Stimulated activated CD4-positive, alpha-beta T cell treated with anti-CD3 and anti-CD28 coated beads, TNF-alpha, amount 100 ng/mL, for 1 hour (primary cell): ENCODE measurements around the gene DST.

Source experiments
- DNase-seq, 3 donors: peaks; one replicate each; pipeline ENCODE4 v3.0.0-alpha.2; 2020; ENCODE audit warnings: low read depth in 3 of 3, low spot score in 1 of 3

Gene DST

DNA sequence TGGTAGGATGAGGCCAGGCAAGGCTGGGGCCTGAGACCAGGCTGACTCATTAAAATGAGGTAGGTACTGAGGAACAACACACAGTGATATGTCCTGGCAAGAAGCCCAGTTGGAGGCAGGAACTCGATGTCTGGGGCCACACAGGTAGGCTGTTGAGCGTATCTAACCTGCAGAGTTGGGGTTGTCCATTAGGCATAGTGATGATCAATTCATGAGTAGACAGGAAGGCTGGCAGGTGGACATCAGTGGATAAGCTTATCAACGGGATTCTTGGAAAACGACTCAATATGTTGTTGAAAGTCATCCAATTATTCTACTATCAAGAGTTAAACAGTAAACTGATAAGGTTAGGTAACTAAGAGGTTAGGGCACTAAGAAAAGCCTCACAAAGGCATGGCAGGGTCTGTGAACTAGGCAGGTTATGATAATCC lies 202.1 kb downstream of the DST start:
- no peak for DNase-seq

DNA sequence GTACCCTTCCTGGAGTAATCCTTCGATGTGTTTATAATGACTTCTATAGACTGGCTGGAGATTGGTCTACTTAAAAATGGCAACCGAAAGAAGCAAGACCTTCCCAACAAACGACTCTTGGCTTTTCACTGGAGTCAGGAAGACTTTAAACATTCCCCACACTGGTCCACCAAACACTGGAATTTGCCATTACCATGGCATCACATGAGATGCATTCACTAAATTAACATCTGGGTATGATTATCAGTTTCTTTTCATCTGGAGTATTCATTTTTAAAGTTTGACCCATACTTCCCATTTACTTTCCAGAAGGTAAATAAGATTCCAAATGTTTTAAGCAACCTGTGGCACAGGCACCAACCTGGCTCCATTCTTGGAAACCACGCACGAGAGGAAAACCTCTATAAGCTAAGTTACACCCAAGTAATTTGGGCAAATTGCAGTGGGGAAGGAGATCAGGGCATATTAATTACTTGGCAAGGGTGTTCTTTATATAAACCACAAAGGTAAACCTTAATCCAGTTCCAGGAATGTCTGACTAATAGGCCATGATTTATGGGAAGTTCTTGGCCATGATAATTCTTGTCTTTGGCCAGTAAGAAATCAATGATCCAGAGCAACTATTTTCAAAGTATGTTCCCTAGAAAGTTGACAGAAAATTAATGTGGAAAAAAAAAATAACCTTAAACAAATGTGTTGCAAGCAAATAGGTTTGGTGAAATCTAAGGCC lies 205.4 kb downstream of the DST start:
- DNase-seq, result no peak

DNA sequence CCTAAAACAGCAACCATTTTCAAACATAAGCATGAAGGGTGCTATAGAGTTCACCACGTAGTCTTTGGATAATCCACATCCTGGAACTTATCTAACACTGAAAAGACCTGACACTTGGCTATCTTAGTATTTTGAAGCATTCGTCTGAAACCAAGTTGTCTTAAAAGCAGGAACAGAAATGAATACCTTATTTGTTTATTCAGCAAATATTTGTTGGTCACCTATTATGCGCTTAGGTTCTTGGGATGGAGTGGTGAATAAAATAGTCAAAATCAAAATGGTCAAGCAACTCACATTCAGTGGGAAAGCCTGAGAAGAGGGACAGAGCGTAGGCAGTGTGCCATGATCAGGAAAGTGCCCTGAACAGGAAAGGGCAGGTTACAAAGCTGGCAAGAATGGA lies 206.9 kb downstream of the DST start:
- DNase-seq, result no peak

DNA sequence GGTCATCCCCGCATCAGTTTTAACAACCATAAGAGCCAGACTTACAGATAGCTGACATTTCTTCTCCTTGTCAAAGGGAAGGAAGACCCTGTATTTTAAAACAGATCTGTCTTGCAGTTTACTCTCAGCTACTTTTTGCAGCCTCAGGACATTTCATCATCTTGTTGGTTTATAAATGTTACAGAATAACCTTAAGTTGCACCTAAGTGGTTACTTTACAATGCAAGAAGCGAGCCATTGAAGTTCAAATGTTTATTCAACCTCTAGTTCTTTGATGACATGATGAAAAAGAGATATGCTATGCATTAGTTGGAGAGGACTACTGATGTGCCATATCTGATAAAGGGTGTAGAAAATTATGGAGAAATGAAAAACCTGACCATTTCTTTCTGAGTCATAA lies 207.4 kb downstream of the DST start:
- no peak for DNase-seq

DNA sequence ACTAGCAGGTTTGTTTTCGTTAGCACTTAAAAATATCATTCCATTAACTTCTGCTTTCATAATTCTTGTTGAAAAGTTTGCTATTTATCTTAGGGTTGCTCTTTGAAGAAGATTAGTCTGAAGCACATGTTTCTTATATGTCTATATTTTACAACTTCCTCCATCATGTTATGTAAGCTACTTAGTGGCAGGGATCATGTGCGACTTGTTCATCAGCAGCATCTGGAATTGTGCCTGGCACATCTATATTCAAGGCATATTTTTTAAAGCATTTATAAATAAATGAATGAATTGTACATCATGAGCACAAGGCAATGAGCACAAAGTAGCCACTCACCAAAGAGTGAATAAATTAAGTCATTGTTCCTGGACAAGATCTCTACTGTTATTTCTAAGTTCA lies 208.1 kb downstream of the DST start:
- DNase-seq, result no peak

DNA sequence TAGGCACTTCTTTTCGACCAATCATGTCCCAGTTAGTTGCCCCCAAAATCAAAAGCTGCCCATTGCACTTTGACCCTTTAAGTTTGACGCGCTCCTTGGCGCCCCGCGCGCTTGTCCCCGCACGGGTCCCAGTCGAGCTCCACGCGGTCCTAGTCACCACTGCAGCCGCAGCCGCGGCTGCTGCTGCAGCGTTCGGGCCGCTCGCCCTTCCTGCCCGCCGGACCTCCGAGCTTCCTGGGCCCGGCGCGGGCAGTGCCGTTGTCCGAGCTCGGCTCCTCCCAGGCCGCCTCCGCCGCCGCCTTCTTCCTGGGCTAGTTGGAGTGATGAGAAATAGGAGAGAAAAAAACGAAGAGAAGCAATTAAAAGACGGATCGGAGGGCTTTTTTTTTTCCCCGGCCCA lies 209.6 kb downstream of the DST start:
- no peak for DNase-seq

DNA sequence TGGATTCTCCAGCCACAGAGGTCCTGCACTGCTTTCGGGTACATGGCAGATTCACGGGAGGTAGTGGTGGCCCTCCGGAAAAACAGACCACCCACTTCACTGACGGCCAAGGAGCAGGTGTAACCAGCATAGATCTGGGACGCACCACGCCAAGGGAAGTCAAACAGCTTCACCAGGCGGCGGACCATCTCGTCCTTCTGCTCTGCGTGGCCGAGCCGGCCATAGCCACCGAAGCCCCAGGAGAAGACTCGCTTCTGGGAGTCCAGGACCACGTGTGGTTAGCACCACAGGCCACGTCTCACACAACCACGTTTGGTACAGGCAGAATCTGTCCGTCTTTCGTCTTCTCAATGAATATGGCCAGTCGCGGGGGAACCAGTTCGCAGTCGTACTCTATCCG lies 210.5 kb downstream of the DST start:
- DNase-seq, result no peak

DNA sequence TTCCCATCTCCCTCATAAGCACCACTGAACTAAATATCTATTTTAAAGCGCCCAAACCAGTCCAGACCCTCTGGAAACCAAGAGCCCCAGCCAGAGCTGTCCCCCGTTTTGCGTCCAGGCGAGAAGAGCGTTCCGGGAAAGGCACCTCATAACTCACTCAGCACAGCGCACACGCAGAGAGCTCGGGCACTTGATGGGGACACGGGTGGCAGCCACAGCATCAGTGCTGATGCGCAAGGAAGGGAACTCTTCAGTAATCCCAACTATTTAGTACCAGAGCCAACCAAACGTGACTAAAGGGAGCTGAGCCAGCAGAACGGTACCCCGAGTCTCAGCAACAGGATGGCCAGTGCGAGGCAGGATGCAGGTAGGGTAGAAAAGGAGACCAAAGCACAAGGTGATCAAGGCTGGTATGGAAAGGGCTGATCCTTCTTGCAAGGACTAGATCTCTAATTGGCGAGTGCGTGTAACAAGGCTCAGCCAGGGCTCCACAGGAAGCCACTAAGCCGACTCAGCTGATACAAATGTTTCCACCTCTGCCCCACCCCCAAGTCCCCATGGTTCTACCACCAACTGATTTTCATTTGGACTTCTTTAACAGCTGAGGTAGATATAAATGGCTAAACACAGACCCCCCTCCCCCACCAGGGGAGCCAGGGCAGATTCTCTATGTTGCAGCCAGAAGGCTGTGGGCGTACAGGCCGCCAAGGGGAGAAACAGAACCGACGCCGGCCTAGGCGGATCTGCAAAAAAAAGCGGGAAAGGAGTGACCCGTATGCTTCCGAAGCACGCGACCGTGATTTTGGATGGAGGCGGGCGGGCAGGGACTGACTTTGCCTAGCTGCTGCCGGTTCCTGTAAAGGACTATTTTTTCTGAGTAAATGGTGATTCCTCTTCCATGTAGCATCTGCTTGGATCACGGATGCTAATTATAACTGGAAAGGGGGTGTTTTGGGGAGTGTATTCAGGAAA lies 211.8 kb downstream of the DST start:
- no peak for DNase-seq

DNA sequence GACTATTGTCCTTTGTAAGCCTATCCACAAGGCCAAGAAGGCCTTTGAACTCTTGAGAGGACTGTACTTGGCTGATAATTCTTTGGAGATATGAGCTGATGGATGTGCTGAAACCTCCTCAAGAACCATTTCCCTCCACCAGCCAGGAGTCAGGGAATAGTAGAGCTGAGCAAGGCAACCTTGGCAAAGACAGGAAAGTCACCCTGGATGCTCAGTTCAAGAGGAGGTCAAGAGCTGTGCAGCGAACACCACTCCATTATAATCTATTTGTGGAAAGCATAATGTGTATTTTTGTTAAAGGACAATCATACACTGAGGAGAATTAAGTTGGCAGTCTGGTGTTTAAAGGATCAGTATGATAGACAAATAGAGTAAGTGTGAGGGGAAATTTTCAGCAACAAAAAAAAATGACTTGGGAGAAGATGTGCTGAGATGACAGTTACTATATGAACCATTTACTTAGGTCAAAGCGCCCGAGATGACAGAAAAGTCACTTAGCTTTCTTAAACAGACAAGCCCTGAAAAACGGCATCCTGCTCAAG lies 218.1 kb downstream of the DST start:
- DNase-seq, result no peak

DNA sequence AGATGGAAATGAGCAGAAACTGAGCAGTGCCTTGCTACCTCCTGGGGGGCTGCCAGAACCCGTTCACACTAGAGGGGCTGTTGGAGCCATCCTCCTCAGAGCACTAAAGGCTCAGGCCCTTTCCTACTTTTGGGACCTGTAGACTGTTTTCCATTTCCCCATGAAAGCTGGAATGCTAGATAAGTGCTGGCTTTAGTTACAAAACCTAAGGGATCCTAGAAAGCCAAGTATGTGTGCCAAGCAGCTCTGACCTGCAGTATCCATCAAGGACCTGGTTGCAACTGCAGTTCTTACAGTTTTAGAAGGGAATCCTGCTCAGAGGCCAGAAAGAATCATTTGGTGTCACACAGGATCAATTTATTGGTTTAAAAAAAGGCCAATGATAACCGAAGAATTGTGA lies 218.6 kb downstream of the DST start:
- DNase-seq, result no peak

DNA sequence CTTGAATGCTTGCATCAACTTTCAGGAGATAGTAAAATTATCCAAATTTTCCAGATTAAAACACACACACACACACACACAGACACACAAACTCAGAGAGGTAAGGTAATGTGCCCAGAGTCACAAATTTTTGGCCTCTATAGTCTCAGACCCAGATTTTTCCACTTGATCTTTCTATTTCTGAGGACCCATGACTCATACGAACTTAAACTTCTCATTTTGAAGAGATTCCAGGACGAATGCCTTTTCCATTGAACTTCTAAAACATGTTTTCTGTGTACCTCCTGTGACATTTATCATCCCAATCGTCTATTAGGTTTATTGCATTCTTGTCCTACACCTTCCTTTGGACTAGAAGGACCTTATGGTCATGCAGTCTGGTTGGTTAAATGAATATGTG lies 222.4 kb downstream of the DST start:
- no peak for DNase-seq

DNA sequence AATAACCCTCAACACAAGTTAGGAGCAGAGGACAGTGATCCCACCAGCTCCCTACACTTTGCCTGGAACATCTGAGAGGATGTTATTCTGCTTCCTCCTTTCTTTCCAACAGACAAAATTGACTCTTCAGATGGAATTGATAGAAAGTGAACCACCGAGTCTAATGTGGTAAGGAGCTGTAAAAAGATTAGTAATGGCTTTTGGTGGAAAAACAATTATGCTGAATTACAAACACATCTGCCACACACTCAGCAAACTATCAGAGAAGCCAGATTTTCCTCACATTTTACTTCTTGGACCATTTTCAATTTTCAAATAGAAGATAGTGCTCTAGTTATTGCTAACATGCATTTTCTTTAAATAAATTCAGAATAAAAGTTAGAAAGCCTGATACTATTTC lies 223.5 kb downstream of the DST start:
- DNase-seq, result no peak

DNA sequence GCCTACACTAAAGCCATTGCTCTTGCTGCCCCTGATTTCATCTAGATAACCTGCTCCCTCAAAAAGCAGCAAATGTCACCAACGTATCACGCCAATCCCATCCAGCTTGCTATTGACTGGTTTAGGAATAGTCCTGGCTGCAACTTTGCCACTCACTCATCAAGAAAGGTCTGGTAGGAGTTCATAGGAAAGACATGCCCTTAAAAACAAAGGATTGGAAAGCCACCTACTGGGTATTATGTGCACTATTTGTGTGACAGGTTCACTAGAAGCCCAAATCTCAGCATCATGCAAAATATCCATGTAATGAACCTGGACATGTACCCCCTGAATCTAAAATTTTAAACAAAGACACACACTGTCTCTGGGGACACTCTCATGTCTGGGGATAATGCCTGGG lies 224.9 kb downstream of the DST start:
- no peak for DNase-seq

DNA sequence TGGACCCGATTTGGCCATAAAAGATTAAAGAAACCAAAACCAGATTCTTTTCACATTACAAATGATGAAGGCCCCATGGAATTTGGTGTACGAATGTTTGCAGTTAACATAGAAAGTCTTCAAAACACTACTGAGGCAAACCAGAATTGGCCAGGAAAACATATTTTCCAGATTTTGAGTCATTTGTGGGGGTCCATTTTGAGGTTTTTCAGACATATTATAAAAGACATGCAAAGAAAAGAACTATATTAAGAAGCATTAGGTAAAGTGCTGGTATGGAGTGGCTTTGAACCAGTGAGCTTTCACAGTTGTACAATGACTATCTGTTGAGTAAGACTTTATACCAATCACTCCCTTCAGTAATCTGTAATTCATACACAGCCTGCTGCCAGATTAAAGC lies 226.4 kb downstream of the DST start:
- DNase-seq, result no peak

DNA sequence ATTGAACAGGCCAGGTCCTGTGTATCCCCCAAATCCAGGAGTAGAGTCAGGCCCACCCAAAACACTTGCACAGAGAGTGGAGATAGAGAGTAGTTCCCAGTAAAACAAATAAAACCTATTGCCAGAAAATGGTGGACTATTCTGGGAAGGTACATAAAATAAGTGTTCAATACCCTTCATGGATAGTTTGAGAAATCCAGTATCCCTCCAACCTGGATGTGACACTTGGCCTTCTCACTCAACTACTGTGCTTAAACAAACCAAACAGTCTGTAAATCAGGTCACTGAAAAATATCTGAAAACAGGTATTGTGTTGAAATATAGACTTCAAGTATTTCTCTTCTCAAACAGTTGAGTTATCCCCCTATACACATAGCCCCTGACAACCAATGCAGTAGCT lies 233.7 kb downstream of the DST start:
- DNase-seq, result no peak
